CD4-positive, alpha-beta T cell treated with Interleukin-12 subunit alpha and Interleukin-12 subunit beta, for 1 hour (primary cell): ENCODE measurements around the gene RRAD.
"Not testable (repeated sequence)": the region's sequence is repeated elsewhere in the genome, so short reads cannot be mapped to it uniquely, and the experiment has no call there.

Source experiments
- DNase-seq: peaks from one replicate; pipeline ENCODE4 v3.0.0-alpha.2; 2020

RRAD gene

GRCh38 chr16:66899310-66899944 is 25.9 kb downstream of the RRAD start:
- no peak for DNase-seq

GRCh38 chr16:66898933-66899309 is 26.4 kb downstream of the RRAD start:
- DNase-seq: no peak

- no peak for DNase-seq
Observed at GRCh38 chr16:66898207-66898606, 27.1 kb downstream of the RRAD start.

GRCh38 chr16:66896682-66897081 is 28.7 kb downstream of the RRAD start:
- DNase-seq: not testable (repeated sequence)

- no peak for DNase-seq
Observed at GRCh38 chr16:66895999-66896398, 29.3 kb downstream of the RRAD start.

GRCh38 chr16:66895689-66895979 is 29.7 kb downstream of the RRAD start:
- DNase-seq: no peak

- peak; percentile 65 for DNase-seq
Observed at GRCh38 chr16:66894948-66895688, 30.2 kb downstream of the RRAD start.

- DNase-seq: no peak
Observed at GRCh38 chr16:66894055-66894454, 31.3 kb downstream of the RRAD start.

- no peak for DNase-seq
Observed at GRCh38 chr16:66891797-66892196, 33.5 kb downstream of the RRAD start.

- no peak for DNase-seq
Observed at GRCh38 chr16:66891360-66891759, 34.0 kb downstream of the RRAD start.

GRCh38 chr16:66890799-66891198 is 34.5 kb downstream of the RRAD start:
- DNase-seq: no peak

GRCh38 chr16:66889622-66890021 is 35.7 kb downstream of the RRAD start:
- no peak for DNase-seq

- DNase-seq: no peak
Observed at GRCh38 chr16:66888647-66889615, 36.4 kb downstream of the RRAD start.

GRCh38 chr16:66886914-66887313 is 38.4 kb downstream of the RRAD start:
- no peak for DNase-seq

- no peak for DNase-seq
Observed at GRCh38 chr16:66886321-66886720, 39.0 kb downstream of the RRAD start.

GRCh38 chr16:66885491-66885890 is 39.8 kb downstream of the RRAD start:
- DNase-seq: no peak

GRCh38 chr16:66882702-66883101 is 42.6 kb downstream of the RRAD start:
- DNase-seq: no peak

- no peak for DNase-seq
Observed at GRCh38 chr16:66881964-66882508, 43.3 kb downstream of the RRAD start.

- DNase-seq: no peak
Observed at GRCh38 chr16:66881560-66881959, 43.8 kb downstream of the RRAD start.

GRCh38 chr16:66881014-66881417 is 44.3 kb downstream of the RRAD start:
- DNase-seq: no peak

GRCh38 chr16:66880288-66881013 is 44.9 kb downstream of the RRAD start, which contains the start of gene PDP2:
TSS of gene PDP2 (plus strand) at chr16:66880515. CDS start at chr16:66884285, 3,770 bp downstream.
- DNase-seq: peak; percentile 94

- no peak for DNase-seq
Observed at GRCh38 chr16:66878067-66878466, 47.3 kb downstream of the RRAD start.
